HG03439 (cell line): ENCODE results near the gene CENPV.
"Not testable (repeated sequence)": the region's sequence is repeated elsewhere in the genome, so short reads cannot be mapped to it uniquely, and the experiment has no call there.

Experiments used
- ATAC-seq: cut with Tn5 transposase; IDR thresholded peaks from one replicate; pipeline ENCODE4 v1.9.1; 2021; ENCODE audit warnings: mild to moderate bottlenecking, moderate library complexity; ENCODE audit not compliant: unreplicated experiment

The CENPV gene

DNA sequence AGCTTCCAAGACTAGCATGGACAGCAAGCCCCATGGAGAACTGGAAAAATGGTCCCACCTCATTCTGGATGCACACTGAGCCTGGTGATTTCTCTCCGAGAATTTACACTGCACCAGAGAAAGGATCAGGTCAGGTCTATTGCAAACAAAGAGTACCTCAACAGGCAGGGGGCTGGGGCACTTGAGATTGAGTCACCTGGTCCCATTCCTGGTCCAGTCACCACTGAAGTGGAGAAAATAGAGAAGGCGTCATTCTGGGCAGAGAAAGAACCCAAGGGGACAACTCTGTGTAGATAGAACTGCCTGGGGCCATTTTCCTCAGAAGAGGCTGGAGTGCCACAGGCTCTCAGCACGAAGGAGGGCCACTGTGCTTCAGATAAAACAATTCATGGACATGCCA lies 38.4 kb downstream of the CENPV start:
- no peak for ATAC-seq

DNA sequence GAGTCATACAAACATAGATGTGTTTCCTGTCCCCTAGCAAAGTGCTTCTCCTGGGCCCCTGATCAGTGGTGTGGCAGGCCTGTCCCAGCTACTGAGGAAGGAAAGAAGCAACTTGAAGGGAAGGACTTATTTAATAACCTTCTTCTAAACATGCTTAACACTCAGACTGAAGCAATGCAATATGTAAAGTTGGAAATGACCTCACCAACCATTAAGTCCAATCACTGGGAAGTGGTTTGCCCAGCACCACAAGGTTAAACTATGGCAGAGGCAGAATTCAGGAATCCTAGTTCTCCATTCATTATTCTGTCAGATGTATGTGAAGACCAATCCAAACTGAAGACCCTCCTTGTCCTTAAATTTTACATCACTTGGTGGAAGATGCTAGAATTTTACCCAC lies 39.1 kb downstream of the CENPV start:
- no peak for ATAC-seq

- no peak for ATAC-seq
Measured at GRCh38 chr17:16313139-16314090, 39.9 kb downstream of the CENPV start.

- not testable (repeated sequence) for ATAC-seq
Measured at GRCh38 chr17:16312061-16312460, 41.2 kb downstream of the CENPV start.

DNA sequence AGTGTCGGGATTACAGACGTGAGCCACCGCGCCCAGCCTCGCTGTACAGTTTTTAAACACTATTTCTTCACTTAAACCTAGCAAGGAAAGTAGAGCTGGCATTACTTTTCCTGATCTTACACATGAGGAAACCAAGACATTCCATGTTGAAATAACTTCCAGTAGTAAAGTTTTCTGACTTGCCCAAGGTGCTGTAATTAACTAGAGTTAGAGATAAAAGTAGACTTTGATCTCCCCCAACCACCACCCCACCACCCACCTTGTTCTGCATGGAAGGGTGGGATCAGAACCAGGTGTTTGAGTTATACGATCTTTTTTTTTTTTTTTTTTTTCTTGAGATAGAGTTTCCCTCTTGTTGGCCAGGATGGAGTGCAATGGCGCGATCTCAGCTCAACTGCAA lies 47.1 kb downstream of the CENPV start:
- no peak for ATAC-seq

DNA sequence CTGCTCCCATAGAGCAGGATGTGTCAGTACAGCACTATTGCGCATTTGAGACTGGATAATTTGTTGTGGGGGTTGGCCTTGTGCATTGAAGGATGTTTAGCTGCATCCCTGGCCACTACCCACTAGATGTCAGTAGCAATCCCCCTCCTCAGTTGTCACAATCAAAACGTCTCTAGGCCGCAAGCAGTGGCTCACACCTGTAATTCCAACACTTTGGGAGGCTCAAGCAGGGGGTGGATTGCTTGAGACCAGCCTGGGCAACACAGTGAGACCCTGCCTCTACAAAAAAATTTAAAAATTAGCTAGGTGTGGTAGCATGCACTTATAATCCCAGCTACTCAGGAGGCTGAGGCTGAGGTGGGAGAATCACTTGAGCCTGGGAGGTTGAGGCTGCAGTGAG lies 48.4 kb downstream of the CENPV start:
- no peak for ATAC-seq

- ATAC-seq, result no peak
Measured at GRCh38 chr17:16302856-16303255, 50.4 kb downstream of the CENPV start.

GRCh38 chr17:16301963-16302855 lies 51.1 kb downstream of the CENPV start:
- ATAC-seq, result no peak

- ATAC-seq, result no peak
Measured at GRCh38 chr17:16300554-16300953, 52.7 kb downstream of the CENPV start.

DNA sequence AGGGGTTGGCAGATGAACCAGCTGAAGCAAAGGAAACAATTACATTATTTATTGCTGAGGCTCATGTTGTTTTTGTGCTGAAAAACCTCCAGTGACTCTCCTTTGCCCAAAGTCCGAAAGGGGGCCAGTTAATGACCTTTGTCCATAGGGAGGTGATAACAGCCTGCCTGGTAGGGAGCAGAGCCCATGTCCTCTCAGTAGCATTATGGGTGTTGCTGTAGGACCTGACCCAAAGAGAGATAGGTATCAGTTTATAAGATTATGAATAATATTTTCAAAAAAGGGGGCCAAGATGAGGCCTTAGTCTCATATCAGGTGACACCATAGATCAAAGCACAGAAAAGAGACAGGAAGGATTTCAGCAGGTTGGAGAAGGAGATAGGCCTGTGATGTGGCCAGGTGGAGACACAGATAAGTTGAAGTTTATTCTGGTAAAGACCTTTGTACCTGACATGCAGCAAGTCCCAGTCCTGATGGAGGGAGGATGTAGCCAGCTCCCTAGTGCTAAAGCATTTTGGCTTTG lies 55.1 kb downstream of the CENPV start:
- no peak for ATAC-seq

GRCh38 chr17:16297367-16298139 lies 55.7 kb downstream of the CENPV start:
- ATAC-seq, result no peak

GRCh38 chr17:16296072-16296471 lies 57.2 kb downstream of the CENPV start:
- not testable (repeated sequence) for ATAC-seq

- ATAC-seq, result no peak
Measured at GRCh38 chr17:16294560-16294959, 58.7 kb downstream of the CENPV start.

DNA sequence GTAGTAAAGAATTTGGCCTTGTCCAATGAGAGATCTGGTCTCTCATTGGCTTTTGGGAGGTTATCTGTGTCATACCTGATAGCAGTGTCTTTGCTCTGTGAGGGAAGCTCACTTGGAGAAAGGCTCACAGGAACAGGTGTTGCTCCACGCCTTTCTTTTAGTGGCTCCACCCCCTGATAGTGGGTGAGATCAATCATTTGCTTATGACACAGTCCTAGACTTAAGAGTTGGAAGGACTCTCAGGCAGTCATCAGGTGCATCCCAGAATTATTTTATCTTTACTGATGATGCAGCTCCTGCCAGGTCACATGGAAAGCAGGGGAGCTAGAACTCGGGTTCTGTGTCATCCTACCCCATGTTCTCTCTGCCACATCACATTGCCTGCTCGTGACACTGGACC lies 59.3 kb downstream of the CENPV start:
- ATAC-seq, result no peak
